HG03469 (cell line): ENCODE measurements around the gene RNF41.
"Not testable (repeated sequence)": the region's sequence is repeated elsewhere in the genome, so short reads cannot be mapped to it uniquely, and the experiment has no call there.

ENCODE experiments used
- ATAC-seq: cut with Tn5 transposase; IDR thresholded peaks from one replicate; pipeline ENCODE4 v1.9.1; 2021; ENCODE audit warnings: mild to moderate bottlenecking, moderate library complexity, moderate number of reproducible peaks; ENCODE audit not compliant: unreplicated experiment

RNF41 gene

DNA sequence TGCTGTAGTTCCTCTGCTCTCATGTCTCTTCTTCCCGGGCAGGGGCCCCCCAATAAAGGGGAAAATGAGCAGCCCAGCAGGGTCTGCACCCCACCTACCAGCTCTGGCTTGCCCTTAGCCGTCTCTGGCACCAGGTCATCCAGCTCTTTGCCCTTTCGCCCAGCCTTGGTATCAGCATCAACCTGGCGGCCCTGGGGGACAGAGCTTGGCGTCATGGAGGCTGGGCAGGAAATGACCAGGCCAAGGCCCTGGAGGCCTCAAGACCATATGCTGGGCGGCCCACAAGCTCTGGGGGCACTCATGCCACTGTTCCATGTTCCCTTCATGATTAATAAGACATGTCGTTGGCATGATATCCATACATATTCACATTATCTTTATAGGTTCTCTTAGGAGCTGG, 48.9 kb downstream of the RNF41 start:
- ATAC-seq = no peak

DNA sequence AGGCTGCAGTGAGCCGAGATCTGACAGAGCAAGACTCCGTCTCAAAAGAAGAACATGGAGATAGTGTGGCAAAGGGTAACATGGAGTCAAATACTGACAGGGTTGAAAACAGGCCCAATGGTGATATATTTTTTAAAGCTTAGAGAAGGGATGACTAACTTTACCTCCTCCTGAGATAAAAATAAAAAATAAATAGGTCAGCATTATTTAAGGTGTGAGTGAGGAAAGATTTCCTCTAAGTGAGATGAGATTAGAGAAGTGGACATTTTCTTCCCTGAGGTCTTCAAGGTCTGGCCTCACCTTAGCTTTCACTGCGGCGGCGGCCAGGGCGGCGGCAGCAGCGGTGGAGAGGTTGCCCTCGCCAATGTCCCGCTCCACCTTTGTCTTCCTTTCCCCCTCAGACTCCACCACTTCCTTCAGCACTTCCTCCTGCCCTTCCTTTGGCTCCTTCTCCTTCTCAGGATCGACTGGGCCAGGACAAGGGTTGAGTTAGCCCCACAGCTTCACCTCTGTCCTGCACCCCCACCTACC, 52.4 kb downstream of the RNF41 start:
- no peak for ATAC-seq

- no peak for ATAC-seq
Observed at GRCh38 chr12:56165369-56165768, 56.4 kb downstream of the RNF41 start.

DNA sequence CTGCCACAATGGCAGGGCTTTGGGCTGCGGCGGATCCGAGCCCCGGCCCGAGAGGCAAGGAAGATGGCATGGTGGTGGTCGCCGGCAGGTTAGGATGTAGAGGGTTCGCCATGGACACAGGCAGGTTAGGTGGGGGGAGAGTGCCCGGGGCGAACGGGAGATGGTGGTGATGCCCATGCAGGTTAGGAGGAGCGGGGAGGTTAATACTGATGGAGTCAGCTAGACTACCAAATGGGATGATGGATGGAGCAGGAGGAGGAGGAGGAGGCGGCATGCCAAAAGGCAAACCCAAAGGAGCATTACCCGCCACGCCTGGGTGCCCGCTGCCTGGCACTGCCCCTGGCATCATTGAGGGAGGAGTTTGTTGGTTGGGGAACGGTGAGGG, 57.4 kb downstream of the RNF41 start:
- no peak for ATAC-seq

GRCh38 chr12:56163533-56164344, 58.0 kb downstream of the RNF41 start:
- ATAC-seq = no peak

- no peak for ATAC-seq
Observed at GRCh38 chr12:56162468-56163290, 59.0 kb downstream of the RNF41 start.

GRCh38 chr12:56161690-56162351, 59.9 kb downstream of the RNF41 start:
- ATAC-seq = no peak

DNA sequence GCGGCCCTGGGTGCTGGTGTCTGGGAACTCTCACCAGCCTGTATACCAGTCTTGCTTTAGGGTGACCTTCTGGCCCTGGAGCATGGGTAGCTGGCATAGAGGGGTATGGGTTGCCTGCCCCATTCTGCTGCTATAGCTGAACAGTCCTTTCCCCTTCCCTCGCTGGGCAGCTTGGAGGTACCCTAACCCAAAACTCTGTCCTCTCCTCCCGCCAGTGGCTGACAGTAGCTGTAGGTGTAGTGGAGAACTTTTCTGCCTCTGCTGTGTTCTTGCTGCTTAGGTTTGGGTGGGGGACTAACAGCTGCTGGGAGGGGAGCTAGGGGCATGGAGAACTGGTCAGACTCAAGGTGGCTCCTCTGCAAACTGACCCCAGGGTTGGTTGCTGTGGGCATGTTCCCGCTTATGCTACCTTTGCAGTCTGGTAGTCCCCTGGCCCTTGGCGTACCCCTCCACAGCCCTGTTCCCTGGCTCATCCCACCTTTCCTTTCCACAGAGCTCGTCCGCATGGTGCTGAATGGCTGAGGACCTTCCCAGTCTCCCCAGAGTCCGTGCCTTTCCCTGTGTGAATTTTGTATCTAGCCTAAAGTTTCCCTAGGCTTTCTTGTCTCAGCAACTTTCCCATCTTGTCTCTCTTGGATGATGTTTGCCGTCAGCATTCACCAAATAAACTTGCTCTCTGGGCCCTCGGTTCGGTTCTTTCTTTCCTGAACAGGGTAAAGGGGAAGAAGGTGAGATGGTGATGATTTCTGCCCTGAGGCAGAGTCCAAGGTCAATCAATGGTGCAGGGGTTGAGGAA, 60.6 kb downstream of the RNF41 start:
- ATAC-seq = no peak

GRCh38 chr12:56160193-56160763, 61.4 kb downstream of the RNF41 start:
- ATAC-seq = no peak

DNA sequence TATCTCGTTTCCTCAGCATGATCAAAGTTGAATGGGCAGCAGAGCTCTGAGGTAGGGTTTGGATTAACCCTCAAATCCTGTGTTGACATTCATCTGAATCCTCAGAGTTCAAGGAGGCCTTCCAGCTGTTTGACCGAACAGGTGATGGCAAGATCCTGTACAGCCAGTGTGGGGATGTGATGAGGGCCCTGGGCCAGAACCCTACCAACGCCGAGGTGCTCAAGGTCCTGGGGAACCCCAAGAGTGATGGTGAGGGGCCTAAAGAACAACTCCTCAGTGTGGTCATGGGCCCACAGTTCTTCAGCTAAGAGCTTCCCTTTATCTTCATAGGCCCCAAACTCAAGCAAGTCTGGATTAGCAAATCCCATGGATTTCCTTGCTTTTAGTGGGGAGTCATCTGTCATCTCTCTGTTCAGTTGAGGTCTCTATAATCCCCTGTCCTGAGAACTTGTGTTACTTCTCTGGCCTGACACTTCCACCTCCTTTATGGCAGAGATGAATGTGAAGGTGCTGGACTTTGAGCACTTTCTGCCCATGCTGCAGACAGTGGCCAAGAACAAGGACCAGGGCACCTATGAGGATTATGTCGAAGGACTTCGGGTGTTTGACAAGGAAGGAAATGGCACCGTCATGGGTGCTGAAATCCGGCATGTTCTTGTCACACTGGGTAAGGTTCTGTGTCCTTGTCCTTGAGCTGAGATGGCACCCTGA, 62.1 kb downstream of the RNF41 start:
- ATAC-seq = no peak

DNA sequence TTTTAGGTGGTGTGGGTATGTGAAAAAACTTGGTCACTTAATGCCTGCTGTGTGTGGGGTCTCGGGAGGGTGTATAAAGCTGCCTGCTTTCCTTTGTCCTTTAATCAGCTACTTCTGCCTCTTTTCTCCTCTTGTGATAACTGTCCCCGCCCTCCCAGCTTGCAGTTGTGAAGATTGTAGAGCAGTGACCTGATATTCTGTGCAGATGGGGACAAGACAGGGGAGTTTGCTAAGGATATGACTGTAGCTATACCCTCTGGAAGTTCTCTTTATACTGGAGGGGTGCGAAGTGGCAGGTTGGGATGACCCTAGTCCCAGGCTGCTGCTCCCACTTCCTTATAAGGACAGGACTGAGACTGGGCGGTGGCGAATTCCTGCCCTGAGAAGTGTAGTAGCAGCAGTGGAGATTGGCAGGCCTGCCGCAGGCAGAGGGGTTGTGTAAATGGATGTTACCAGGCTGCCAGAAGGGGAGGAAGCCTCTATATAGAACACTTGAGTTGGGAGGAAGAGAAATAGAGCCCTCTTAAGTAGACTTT, 62.7 kb downstream of the RNF41 start:
- ATAC-seq = no peak

DNA sequence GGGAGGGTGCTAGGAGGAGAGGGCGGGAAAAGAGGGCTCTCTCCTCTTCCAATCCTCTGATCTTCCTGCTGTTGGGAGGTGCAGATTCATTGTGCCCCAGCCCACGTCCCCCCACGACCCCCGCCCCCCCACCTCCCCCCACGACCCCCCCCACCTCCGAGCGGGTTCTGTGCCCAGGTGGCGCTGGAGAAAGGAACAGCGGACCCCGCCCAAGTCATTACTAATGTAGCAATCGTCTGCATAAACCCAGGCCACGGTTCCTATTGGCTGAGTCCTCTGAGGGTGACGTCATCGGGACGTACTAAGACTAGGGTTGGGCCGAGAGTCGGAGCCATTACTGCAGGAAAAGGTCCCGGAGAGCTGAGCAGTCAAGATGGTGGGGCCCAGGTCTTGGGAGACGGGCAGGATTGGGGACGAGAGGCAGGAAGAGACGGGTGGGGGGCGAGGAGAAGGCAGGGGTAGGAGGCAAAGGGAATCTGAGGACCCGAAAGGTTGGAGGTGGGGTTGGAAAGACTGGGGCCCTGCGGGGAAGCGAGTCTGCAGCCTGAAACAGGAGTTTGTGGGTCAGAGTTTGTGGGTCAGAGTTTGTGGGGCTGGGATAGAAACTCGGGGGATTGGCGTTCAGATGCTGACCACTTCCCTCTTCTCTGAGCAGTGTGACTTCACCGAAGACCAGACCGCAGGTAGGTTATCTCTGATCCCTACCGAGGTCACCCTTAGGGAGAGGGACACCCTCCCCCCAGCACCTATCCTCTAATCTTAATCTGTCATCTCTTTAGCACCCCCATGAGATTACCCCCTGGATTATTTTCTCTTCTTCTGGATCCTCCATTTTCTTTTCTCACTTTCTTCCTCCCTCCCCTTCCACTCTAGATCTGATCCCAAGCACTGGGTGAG, 63.4 kb downstream of the RNF41 start, which contains the start of gene MYL6:
TSS of gene MYL6 (plus strand) at position 331 of the 897 bp plus-strand sequence. CDS start at position 374, 43 bp downstream.
- ATAC-seq = peak; percentile 48

- peak; percentile 14 for ATAC-seq
Observed at GRCh38 chr12:56157201-56158028, 64.3 kb downstream of the RNF41 start.

GRCh38 chr12:56156464-56157200, 65.1 kb downstream of the RNF41 start:
- ATAC-seq = not testable (repeated sequence)

- ATAC-seq = no peak
Observed at GRCh38 chr12:56155256-56155845, 66.4 kb downstream of the RNF41 start.

DNA sequence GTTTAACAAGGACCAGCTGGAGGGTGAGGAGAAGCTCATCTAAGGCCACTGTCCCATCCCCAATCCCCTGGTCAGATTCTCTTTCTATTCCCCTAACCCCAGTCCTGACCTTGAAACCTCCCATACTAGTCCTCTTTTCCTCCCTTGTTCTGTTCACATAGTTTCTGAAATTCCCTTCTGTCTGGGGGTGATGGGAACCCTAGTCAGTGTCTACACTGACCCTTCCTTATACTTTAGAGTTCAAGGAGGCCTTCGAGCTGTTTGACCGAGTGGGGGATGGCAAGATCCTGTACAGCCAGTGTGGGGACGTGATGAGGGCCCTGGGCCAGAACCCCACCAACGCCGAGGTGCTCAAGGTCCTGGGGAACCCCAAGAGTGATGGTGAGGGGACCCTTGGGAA, 66.9 kb downstream of the RNF41 start:
- no peak for ATAC-seq
